HG03439 (cell line): ENCODE results near the gene SEC62.
"Not testable (repeated sequence)": the region's sequence is repeated elsewhere in the genome, so short reads cannot be mapped to it uniquely, and the experiment has no call there.

ENCODE experiments used
- ATAC-seq: cut with Tn5 transposase; IDR thresholded peaks from one replicate; pipeline ENCODE4 v1.9.1; 2021; ENCODE audit warnings: mild to moderate bottlenecking, moderate library complexity; ENCODE audit not compliant: unreplicated experiment

Gene SEC62

GRCh38 chr3:170012683-170013400 is 46.2 kb downstream of the SEC62 start:
- ATAC-seq = no peak

- ATAC-seq = no peak
Measured at GRCh38 chr3:170016057-170016456, 49.5 kb downstream of the SEC62 start.

DNA sequence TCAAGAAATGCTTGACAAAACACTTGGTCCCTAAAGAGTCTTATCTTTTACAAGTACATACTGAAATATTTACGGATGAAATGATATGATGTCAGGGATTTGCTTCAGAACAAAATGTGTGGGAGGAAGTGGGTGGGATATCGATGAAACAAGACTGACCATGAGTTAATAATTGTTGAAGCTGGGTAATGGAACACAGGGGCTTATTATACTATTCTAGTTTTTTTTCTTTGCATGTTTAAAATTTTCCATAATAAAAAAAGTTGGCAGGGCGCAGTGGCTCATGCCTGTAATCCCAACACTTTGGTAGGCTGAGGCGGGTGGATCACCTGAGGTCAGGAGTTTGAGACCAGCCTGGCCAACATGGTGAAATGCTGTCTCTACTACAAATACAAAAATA is 52.7 kb downstream of the SEC62 start:
- ATAC-seq = not testable (repeated sequence)

- ATAC-seq = no peak
Measured at GRCh38 chr3:170021083-170021482, 54.5 kb downstream of the SEC62 start.

DNA sequence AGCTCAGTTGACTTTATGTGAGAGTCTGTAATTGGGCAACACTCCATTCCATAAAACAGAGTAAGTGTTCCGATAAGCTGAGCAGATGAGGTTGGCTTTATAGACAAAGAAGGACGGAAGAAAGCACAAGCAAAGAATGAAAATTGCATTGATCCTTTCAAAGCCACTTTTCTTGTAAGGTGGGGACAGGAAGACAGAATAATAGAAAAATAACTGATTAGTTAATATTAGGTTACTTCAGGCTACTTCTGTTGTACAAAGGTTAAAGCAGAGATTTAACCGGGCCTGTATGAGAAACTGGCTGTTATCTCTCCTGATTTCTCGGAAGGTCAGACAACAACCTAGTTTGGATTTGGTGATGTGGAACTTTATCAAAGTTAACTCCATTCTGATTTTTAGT is 55.7 kb downstream of the SEC62 start:
- no peak for ATAC-seq

DNA sequence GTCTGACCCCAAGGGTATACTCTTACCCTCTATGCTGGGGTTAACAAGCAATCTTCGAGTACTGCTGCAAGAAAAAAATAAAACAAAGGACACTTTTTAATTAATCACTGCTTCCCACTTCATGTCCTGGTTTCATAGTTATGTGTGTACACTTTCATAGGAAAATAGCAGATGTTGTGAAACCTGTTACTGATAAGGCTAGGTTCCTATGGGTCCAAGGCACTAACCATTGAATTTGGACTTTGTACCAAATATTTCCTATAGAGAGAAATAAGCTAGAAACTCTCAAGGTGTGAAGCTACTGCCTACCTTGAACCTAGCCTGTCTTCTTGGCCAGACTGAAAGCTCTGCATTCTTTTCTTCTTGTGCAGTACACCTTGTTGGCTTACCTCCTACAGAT is 56.6 kb downstream of the SEC62 start:
- no peak for ATAC-seq

DNA sequence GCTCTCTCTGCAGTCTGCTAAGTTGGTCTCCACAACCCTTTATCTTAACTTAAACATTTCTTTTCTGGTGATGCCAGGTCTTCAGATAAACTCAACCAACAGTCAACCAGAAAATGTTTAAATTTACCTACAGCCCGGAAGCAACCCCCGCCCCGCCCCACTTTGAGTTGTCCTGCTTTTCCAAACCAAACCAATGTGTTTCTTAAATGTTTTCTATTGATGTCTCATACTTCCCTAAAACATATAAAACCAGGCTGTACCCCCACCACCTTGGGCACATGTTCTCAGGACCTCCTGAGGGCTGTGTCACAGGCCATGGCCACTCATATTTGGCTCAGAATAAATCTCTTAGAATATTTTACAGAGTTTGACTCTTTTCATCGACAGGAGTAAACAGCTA is 58.0 kb downstream of the SEC62 start:
- ATAC-seq = no peak

DNA sequence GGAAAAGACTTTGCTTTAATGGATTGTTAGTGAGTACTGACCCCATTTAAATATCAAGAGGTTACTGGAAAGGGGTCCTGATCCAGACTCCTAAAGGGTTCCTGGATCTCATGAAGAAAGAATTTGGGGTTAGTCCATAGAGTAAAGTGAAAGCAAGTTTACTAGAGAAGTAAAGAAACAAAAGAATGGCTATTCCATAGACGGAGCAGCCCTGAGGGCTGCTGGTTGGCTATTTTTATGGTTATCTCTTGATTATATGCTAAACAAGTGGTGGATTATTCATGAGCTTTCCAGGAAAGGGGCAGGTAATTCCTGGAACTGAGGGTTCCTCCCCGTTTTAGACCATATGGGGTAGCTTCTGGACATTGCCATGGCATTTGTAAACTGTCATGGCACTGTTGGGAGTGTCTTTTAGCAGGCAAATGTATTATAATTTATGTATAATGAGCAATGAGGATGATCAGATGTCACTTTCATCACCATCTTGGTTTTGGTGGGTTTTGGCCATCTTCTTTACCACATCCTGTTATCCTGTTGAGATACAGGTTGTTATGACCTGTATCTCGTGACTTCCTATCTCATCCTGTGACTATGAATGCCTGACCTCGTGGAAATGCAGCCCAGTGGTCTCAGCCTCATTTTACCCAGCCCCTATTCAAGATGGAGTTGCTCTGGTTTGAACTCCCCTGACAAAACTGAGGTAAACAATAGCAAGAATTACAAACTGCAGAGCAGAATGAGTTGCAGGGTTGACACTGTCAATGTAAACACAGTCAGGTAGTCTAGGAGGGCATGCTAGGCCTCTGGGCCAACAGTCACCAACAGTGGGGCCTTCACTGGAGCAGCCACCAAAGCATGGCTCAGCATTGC is 60.9 kb downstream of the SEC62 start:
- ATAC-seq = no peak

GRCh38 chr3:170033489-170033888 is 66.9 kb downstream of the SEC62 start:
- no peak for ATAC-seq

GRCh38 chr3:170037463-170038433 is 71.1 kb downstream of the SEC62 start, which contains the start of gene GPR160:
GPR160 (plus strand) TSS chr3:170037995; CDS start chr3:170083973, 45,978 bp downstream.
- peak; percentile 81 for ATAC-seq

DNA sequence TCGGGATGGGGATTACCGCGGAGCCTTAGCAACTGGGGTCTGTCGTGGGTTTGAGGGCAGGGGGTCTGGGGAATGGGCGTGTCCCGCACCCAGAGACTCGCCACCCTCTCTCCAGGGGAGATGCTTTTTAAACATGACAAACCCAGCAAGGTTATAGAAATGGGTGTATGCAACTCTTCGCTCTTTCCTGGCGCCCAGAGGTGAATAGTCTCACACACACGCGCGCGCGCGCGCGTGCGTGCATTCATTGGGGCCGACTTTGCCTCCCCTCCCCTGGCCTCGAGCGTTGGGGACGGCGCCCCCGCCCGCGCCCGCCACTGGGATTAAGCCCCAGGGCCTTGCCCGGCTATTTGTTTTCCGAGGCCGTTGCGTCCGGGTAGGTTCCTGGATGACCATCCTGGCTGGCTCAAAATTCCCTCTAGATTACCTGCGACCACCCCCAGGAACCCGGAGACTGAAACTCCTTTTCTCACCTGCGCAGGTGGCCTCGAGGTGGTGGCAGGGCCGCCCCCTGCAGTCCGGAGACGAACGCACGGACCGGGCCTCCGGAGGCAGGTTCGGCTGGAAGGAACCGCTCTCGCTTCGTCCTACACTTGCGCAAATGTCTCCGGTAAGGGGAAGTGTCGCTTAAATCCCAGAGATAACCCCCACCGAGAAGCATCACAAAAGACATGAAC is 72.0 kb downstream of the SEC62 start:
- peak; percentile 27 for ATAC-seq

GRCh38 chr3:170040418-170040817 is 73.8 kb downstream of the SEC62 start:
- ATAC-seq = no peak

GRCh38 chr3:170043506-170043905 is 76.9 kb downstream of the SEC62 start:
- ATAC-seq = no peak

GRCh38 chr3:170044271-170044670 is 77.7 kb downstream of the SEC62 start:
- no peak for ATAC-seq

- peak; percentile 76 for ATAC-seq
Measured at GRCh38 chr3:170044795-170045244, 78.2 kb downstream of the SEC62 start.

GRCh38 chr3:170046269-170047132 is 79.9 kb downstream of the SEC62 start:
- no peak for ATAC-seq

- no peak for ATAC-seq
Measured at GRCh38 chr3:170047133-170047404, 80.5 kb downstream of the SEC62 start.
